NOMO-1 treated with DMSO at 0.1 percent for 48 hours (cell line): ENCODE measurements around the gene DCXR.

Experiments used
- DNase-seq: peaks from one replicate; lab custom pipeline; 2025; ENCODE audit not compliant: unreplicated experiment; lab: John Stamatoyannopoulos, UW

Gene DCXR

GRCh38 chr17:82055023-82055964 is 17.8 kb upstream of the DCXR start:
- no peak for DNase-seq

GRCh38 chr17:82054351-82055022 is 17.0 kb upstream of the DCXR start:
- no peak for DNase-seq

GRCh38 chr17:82053556-82054263 is 16.2 kb upstream of the DCXR start:
- no peak for DNase-seq

- no peak for DNase-seq
Measured at GRCh38 chr17:82053130-82053529, 15.6 kb upstream of the DCXR start.

GRCh38 chr17:82052638-82053059 is 15.2 kb upstream of the DCXR start:
- no peak for DNase-seq

- DNase-seq = no peak
Measured at GRCh38 chr17:82051776-82052637, 14.5 kb upstream of the DCXR start, which contains the start of the genes GPS1 and RFNG. GPS1 (plus strand) TSS chr17:82051898; CDS start chr17:82051932, 34 bp downstream. RFNG (minus strand) TSS chr17:82051811; CDS start chr17:82051766, 45 bp downstream.

GRCh38 chr17:82050761-82051641 is 13.5 kb upstream of the DCXR start:
- DNase-seq = no peak

- no peak for DNase-seq
Measured at GRCh38 chr17:82050152-82050760, 12.8 kb upstream of the DCXR start.

GRCh38 chr17:82049521-82049971 is 12.0 kb upstream of the DCXR start:
- no peak for DNase-seq

- no peak for DNase-seq
Measured at GRCh38 chr17:82049106-82049505, 11.6 kb upstream of the DCXR start.

- no peak for DNase-seq
Measured at GRCh38 chr17:82048571-82048971, 11.1 kb upstream of the DCXR start.

- no peak for DNase-seq
Measured at GRCh38 chr17:82047914-82048570, 10.5 kb upstream of the DCXR start.

- no peak for DNase-seq
Measured at GRCh38 chr17:82047379-82047778, 9.9 kb upstream of the DCXR start.

GRCh38 chr17:82046903-82047302 is 9.4 kb upstream of the DCXR start:
- DNase-seq = no peak

- no peak for DNase-seq
Measured at GRCh38 chr17:82045936-82046484, 8.5 kb upstream of the DCXR start.

GRCh38 chr17:82043507-82043906 is 6.0 kb upstream of the DCXR start:
- DNase-seq = no peak

GRCh38 chr17:82042649-82043048 is 5.2 kb upstream of the DCXR start:
- DNase-seq = no peak

- DNase-seq = peak; percentile 10
Measured at GRCh38 chr17:82041144-82041814, 3.8 kb upstream of the DCXR start.
